T-helper 2 cell treated with Interferon-gamma antibody and Interleukin-4, amounts not matched to agents 100 ng/mL and 5 ng/mL, for 36 hours (primary cell): ENCODE data around the gene XIRP2. TPM values are rescaled to one million over a fixed set of nuclear protein-coding genes. Genes with fewer than 3 reads are reported as not detected.
"Not testable (repeated sequence)": the region's sequence is repeated elsewhere in the genome, so short reads cannot be mapped to it uniquely, and the experiment has no call there.

Experiments used
- intact Hi-C: fragments of 100-400 bp; cut with micrococcal nuclease; formaldehyde crosslinking; loops from one replicate; pipeline ENCODE4 v1.15.1; 2023
- total RNA-seq: library from RNA; stranded (reverse); gene quantifications from 2 replicates; pipeline ENCODE4 v1.2.3, GENCODE V29; 2022

The XIRP2 gene
- total RNA-seq, 1 donor from 2014 or later = not detected

DNA sequence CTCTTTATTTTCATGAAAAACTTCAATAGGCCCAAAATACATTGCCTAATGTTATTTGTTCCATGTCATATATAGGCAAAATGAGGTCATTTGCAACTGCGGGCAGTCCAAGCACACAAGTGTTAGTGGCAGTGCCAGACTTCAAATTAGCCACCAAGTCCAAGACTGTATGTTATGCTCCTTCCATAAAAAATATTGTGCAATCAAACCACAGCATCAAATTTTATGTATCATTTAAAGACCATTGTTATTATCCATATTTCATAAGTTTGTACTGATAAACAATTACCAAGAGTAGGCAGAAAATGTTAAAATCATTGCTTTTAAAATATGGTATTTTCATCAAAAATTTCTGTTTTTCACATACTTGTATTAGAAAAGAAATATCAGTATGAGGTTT is 54.1 kb downstream of the XIRP2 start:
- intact Hi-C loops = no loop called here

DNA sequence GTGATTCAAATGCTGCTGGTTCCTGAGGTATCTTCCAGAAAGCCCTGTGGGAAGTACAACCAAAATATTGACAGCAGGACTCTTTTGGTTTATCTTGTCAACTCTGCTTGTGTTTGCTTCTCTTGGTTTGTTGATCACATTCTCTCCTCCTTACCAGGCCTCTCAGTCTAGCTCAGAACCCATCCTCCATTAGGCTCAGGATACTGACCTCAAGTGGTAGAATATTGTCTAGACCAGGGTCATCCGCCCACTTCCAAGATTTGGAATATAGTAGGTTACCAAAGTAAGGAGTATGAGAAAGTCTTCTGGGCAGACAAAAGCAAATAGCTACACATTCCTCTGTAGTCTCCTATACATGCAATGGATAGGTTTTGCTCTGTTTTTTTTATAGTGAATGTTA is 56.6 kb downstream of the XIRP2 start:
- intact Hi-C loops = no loop called here

DNA sequence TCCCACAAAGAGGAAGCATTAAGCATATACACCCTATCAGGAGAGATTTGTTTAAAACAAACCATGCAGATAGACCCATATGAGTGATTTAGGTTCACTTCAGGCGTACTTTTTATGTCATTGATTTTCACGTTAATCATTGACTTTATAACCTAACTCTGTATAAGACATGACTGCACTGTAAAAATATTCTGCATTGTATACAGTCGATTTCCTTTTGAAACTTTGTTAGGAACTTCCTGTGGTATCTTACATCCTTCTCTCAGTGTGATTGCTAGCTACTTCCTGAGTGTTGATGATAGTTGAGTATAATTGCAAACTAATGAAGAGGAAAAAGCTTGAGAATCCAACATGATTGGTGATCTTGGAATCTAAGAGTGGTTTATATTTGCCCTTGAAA is 69.4 kb downstream of the XIRP2 start:
- intact Hi-C loops = no loop called here

DNA sequence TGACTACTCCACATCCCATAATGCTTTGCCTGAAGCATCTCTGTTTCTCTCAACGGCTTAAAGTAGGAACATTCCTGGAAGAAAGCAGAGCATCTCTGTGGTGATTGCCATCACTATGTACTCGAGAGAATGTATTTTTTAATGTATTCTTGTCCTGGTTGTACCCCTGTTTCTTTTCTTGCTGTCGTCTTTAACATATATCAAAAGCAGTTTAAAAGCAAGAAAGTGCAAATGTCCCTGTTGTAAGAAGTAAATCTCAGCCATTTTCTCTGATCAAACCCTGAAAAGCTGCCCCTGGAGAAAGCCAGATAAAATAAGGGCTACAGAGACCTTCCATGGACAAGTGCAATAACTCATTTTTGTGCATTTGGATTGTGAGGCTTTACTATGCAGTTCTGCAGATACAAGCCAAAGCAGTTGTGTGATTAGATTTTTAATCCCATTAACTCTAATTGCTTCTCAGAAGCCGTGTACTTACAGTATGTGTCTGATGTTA is 70.8 kb downstream of the XIRP2 start:
- intact Hi-C loops = no loop called here

DNA sequence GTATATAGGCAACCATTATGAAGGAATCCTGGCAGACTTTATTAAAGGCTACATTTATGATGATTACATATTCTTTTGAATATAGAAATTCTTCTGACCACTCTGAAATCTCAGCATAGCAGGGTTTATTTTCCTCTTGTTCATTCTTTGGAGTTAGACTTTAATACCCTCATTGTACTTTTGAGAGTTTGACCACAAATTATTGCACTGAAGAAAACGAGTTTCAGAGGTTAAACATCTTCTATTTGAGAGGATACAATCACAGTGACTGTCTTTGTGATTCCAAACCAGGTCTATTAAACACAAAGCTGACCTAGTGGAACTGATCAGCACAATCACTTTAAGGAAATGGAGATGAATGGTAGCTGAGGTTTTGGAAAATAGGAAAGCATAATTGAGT is 71.3 kb downstream of the XIRP2 start:
- intact Hi-C loops = no loop called here

DNA sequence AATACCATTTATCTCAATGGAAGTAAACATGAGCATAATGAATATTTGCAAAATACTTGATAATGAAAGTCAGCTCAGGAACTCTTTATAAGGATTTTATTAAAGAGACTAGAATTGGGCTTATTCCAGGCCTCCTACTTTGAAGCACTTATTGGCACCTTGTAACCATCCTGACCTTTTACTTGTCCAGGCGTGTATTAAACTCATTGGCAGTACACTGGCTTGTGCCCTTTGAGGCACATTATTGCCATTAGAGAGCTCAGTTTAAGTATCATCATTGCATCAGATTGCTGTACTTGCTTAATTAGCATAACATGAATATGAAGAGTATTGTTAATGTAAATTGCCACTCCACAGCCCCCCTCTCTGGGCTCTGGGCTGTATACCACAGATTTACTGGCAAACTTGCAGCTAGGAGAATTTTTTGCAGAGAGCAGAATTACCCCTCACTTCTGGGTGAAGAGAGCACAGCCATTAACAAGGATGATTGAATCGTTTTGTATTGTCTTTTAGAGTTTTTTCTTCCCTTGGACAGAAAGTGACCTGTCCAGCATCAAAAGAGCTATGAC is 72.5 kb downstream of the XIRP2 start:
- intact Hi-C loops = no loop called here

DNA sequence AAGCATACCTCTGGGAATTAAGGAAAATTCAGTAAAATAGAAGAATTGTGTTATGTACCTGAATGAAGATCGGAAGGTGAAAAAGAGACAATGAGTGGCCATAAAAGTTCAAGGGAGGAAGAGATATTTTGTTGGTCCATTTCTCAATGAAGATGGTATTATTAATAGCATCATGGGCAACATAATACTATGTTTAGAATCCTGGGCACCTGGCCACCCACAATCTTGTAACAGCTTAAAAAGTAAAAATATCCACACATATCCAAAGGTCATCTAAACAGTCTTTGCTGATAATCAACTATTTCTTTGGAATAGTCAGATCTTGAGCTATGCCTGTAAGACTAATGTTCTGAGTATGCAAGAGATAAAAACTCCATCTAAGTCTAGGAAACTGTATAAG is 73.7 kb downstream of the XIRP2 start:
- intact Hi-C loops = no loop called here

DNA sequence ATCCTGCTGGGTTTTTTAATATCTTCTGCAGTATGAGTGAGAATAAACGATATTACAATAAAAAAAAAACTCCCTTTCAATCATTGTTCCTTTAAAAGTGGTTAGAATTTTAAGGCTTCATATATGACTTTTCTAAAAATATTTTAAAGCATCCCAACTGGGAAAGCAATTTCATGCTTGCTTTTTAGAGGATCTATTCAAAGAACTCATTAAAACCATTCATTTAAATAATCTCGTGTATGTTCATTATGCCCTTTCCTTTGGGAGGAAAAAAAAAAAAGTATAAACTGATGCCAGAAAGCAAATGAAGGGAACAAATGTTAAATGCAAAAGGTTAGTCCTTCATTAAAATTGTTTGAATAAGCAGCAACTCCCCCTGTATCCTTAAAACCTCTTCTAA is 81.2 kb downstream of the XIRP2 start:
- intact Hi-C loops = no loop called here

DNA sequence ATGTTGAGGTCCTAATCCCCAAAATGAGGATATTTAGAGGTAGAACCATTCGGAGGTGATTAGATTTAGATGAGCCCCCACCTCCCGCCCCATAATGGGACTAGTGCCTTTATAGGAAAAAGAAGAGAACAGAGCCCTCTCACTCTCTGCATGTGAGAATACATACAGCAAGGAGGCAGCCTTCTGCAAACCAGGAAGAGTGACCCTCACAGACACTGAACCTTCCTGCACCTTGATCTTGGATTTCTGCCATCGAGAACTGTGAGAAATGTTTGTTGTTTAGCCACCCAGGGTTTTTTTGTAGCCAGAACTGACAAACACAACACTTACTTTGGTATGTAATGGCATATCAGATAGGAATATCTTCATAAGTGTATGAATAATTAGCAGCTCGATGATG is 83.7 kb downstream of the XIRP2 start:
- intact Hi-C loops = no loop called here

DNA sequence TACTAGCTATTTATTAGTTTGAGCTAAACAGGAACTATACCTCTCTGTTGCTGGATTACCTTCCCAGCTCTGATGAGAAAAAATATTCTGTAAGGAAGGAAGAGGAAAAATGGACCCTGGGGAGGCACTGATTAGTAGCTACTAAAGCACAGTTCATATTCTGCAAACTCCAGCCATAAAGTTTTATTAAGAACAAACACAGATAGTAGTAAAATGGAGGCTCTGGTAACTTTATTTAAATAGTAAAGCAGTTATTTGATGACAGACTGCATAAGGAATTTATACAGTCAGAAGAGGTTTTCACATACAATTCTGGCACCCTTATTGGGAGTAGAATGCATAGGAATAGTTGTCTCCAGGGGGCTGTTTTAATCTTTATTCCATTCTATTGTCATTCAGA is 84.1 kb downstream of the XIRP2 start:
- intact Hi-C loops = no loop called here

DNA sequence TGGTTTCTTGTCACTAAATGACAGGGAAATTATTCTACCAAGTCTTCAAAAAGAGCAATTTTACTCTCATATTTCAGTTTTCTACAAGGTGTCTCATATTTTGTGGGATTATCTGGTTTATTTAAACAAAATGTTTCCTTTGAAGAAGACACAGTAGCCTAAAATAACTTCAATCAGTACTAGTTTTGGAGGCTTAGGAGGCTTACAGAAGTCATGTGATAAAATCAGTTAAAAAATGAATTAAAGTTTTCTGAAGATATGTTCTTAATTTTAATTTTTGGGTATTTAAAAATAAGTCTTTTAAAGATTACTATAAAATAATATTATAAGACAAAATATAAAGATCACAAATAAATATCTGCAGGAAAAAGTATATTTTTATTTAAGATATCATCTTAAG is 95.9 kb downstream of the XIRP2 start:
- intact Hi-C loops = no loop called here

DNA sequence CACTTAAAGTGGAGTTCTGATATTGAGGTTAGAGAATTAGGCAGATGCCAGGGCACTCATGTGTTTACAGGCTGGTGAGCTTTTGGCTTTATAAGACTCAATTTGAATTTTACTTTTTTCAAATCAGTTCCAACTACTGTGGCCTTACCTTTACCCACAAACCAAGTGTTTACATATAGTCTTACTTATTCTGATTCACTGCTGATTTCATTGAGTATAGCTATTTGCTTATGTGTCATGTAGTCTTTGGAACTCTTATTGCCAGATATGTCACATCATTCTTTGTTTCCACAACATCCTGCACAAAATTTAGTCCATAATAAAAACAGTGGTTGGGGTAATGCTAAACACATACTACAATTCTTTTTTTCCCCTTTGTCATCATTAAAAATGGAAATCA is 96.5 kb downstream of the XIRP2 start:
- intact Hi-C loops = no loop called here

DNA sequence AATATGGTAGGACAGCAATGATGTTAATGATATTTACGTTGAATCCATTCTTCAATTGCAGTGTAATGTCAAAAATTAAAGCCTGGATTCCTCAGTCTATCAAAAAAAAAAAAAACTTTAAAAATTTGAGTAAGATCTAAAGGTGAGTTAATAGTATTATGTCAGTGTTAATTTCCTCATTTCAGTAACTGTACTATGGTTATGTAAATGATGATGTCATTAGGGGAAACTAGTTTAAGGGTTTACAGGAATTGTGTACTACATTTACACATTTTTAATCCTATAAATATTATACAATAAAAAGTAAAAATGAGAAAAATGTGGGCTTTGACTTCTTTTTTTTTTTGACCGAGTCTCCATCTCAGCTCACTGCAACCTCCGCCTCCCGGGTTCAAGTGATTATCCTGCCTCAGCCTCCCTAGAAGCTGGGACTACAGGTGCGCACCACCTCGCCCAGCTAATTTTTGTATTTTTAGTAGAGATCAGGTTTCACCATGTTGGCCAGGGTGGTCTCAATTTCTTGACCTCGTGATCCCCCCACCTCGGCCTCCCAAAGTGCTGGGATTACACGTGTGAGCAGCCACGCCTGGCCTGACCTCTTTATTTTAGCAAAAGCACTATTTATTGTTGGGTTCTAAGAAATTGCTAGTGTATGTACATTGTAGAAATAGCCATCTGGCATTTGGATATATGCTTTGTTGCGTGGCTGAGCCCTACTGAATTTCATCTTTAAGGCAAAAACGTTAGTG is 106.5 kb downstream of the XIRP2 start:
- intact Hi-C loops = no loop called here

DNA sequence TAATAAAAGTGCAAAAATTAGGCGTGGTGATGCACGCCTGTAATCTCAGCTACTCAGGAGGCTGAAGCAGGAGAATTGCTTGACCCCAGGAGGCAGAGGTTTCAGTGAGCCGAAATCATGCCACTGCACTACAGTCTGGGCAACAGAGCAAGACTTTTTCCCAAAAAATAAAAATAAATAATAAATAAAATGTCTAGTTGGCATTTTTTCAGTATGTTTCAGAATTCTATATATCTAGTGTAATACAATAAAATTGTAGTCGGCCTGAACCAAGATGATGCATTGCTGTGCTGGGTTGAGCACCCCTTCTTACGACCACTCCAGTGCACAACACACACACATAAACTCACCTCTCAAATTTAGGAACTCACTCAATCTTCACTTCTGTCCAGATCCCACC is 108.2 kb downstream of the XIRP2 start:
- intact Hi-C loops = no loop called here

DNA sequence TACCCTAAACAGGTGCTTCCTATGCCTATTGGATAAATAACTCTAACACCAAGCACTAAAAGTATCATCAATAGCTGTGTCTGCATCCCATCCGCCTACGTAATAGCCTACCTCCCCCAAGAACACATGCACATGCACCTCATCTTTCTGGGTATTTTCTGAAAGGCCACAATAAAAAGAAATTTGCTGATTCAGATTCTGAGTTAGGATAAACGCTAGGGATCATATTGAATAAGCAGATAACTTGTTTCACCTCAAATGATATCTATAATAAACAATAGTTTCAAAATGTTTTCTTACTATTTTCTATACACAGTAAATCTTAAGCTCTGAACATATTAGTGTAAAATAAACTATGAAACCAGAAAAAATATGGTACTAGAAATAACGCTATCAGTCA is 112.9 kb downstream of the XIRP2 start:
- intact Hi-C loops = no loop called here

DNA sequence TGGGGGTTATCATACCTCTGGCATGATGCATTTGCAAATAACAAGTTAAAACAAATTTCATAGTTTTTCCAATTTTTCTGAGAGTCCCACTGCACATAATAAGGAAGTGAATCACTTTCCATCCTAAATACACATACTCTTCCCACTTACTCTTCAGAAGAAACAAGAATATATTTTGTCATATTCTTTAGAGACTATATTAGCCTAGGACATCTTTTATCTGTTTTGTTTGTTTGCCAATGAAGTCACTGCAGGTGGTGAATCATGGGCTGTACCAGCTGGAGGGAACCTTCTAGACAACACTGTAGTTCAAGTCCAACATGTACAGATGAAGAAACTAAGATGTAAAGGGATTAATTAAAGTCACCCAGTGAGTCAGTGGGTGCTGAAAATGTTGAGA is 116.8 kb downstream of the XIRP2 start:
- intact Hi-C loops = no loop called here

DNA sequence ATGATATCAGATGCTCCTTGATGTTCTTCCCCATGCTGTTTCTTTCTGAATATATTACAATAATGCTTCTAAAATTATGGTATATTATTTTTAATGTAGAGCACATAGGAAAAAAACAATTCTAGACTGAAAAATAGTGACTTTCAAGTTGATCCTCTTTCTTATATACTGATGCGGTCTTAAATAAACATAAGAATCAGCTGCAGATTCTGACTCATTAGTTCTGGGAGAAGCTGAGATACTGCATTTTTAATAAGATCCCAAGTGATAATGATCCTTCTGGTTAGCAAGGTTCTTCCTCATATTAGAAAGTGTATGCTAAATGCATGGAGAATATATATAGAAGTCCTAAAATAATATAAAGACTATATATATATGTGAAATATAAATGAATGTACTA is 124.9 kb downstream of the XIRP2 start:
- intact Hi-C loops = no loop called here

DNA sequence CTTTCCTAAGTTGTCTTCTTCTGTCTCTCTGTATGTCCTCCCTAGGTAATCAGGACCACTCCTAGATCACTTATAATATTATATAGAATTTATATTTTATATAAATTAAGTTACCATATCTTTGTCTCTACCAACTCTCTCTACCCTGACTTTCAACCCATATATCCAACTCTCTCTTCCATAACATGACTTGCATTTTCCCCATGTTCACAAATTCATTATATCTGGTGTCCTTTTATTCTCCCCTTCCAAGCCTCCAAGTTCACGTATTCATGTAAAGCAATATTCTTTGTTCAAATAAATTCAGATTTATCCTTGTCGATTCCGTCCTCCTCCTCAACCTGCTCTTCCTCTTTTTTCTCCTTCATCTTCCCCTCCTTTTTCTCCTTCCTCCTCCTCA is 127.5 kb downstream of the XIRP2 start:
- intact Hi-C loops = no loop called here

DNA sequence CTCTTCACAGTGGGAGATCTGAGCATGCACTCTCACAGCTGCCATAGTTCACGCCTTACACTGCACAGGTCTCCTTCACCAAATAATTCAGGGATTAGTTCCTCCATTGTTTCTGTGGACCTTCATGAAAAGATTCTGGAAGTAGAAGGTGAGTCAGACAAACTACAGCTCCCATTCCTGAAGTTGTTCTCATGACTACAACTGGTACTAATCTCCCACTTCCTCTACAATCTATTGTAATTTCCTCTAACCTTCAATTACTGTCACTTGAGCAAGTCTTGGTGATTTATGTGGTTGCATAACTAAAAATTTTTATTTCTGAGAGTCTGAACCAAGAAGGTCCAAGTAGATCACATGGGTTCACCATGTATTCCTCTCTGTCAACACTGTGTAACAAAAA is 128.7 kb downstream of the XIRP2 start:
- intact Hi-C loops = no loop called here

DNA sequence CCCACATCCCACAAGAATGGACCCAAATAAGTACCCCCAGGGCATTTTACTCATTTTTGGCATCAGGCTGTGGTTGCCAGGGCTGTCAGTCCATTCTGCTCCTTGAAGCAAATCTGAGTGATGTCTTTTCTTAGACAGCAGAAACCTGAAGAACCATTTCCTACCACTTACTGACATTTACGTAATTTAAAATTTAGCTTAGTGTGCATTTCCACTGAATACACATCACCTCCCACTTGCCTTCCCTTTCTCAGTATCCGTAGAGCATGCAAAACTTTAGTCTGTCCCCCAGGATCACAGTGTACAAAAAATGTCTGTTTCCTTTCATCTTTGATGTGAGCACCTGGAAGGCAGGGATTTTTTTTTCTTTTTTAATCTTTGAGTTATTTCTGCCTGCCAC is 130.3 kb downstream of the XIRP2 start:
- intact Hi-C loops = no loop called here

DNA sequence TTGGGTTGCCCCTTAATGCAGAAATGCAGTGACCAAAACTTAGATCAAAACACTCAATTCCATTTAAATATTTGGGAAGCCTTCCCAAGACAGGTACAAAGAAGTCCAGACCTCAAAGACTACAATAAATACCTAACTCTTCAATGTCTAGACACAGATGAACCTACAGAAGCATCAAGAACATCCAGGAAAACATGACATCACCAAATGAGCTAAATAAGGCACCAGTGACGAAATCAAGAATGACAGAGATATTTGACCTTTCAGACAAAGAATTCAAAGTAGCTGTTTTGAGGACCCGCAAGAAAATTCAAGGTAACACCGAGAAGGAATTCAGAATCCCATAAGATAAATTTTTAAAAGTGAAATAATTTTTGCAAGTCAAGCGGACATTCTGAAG is 140.2 kb downstream of the XIRP2 start:
- intact Hi-C loops = no loop called here

DNA sequence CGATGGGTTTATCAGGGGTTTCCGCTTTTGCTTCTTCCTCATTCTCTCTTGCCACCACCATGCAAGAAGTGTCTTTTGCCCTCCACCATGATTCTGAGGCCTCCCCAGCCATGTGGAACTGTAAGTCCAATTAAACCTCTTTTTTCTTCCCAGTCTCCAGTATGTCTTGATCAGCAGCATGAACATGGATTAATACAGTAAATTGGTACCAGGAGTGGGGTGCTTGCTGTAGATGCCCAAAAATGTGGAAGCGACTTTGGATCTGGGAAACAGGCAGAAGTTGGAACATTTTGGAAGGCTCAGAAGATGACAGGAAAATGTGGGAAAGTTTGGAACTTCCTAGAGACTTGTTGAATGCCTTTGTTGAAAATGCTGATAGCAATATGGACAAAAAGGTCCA is 146.7 kb downstream of the XIRP2 start:
- intact Hi-C loops = not testable (repeated sequence)

DNA sequence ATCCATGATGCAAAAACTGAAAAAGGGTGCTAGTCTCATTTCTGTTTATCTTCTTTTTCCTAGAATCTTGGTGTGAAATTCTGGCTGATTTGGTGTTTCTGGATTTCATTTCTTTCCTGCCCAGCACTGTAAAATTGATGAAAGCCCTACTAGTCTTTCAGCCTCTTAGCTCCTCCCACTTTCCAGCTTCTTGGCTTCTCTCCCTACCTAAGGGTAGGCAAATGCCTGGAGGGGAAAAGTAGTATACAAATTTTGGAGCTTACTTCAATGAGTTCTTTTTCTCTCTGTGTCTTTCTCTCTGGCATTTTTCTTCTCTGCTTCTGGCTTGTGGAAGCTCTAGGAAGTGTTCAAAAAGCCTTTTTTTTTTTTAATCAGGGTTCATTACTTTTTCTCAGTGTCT is 160.5 kb downstream of the XIRP2 start:
- intact Hi-C loops = no loop called here
